H9 (cell line): ENCODE data around the gene USP12. TPM values are rescaled to one million over a fixed set of nuclear protein-coding genes. Genes with fewer than 3 reads are reported as not detected.

ENCODE experiments used
- DNase-seq: peaks from one replicate; pipeline ENCODE4 v3.0.0-alpha.2; 2017
- H2AFZ ChIP-seq: one replicate; pipeline ENCODE4 v1.6.1; 2013; ENCODE audit warnings: mild to moderate bottlenecking, low read length, control low read depth, moderate library complexity
- H2AK5ac ChIP-seq: 2 replicates; pipeline ENCODE4 v1.6.1; 2013; ENCODE audit warnings: low read length, control low read depth, mixed read lengths; ENCODE audit not compliant: insufficient read length
- H2BK120ac ChIP-seq: one replicate; pipeline ENCODE4 v1.6.1; 2013; ENCODE audit warnings: low read depth, mild to moderate bottlenecking, low read length, control low read depth, inconsistent platforms; ENCODE audit not compliant: poor library complexity, severe bottlenecking
- H2BK12ac ChIP-seq: 2 replicates; pipeline ENCODE4 v1.6.1; 2013; ENCODE audit warnings: low read length, control low read depth, mixed read lengths, low read depth; ENCODE audit not compliant: insufficient read length
- H2BK15ac ChIP-seq: 2 replicates; pipeline ENCODE4 v1.6.1; 2013; ENCODE audit warnings: low read depth, low read length, control low read depth
- H2BK20ac ChIP-seq: one replicate; pipeline ENCODE4 v1.6.1; 2013; ENCODE audit warnings: low read depth, mild to moderate bottlenecking, low read length, control low read depth, inconsistent platforms; ENCODE audit not compliant: poor library complexity, severe bottlenecking
- H2BK5ac ChIP-seq: 2 replicates; pipeline ENCODE4 v1.6.1; 2013; ENCODE audit warnings: low read length, control low read depth, mixed read lengths; ENCODE audit not compliant: insufficient read length
- H3K14ac ChIP-seq: 2 replicates; pipeline ENCODE4 v1.6.1; 2013; ENCODE audit warnings: low read length, control low read depth; ENCODE audit not compliant: insufficient read depth
- H3K18ac ChIP-seq: 2 replicates; pipeline ENCODE4 v1.6.1; 2013; ENCODE audit warnings: low read depth, mild to moderate bottlenecking, mixed read lengths, low read length, control low read depth; ENCODE audit not compliant: insufficient read length
- H3K23ac ChIP-seq: 2 replicates; pipeline ENCODE4 v1.6.1; 2013; ENCODE audit warnings: low read length, control low read depth, mixed read lengths, low read depth; ENCODE audit not compliant: insufficient read length
- H3K23me2 ChIP-seq: 2 replicates; pipeline ENCODE4 v1.6.1; 2013; ENCODE audit warnings: low read depth, mild to moderate bottlenecking, mixed read lengths, low read length, control low read depth; ENCODE audit not compliant: insufficient read length, poor library complexity, severe bottlenecking
- H3K27ac ChIP-seq: 2 replicates; pipeline ENCODE4 v1.5.1; 2013; ENCODE audit warnings: low read length, control low read depth, mixed read lengths, low read depth; ENCODE audit not compliant: insufficient read length
- H3K27me3 ChIP-seq: 2 replicates; pipeline ENCODE4 v1.6.1; 2013; ENCODE audit warnings: low read length, control low read depth, inconsistent platforms; ENCODE audit not compliant: insufficient read depth
- H3K4ac ChIP-seq: 2 replicates; pipeline ENCODE4 v1.6.1; 2013; ENCODE audit warnings: low read depth, mild to moderate bottlenecking, control low read depth, inconsistent platforms, low read length, moderate library complexity
- H3K4me1 ChIP-seq: 2 replicates; pipeline ENCODE4 v1.6.1; 2013; ENCODE audit warnings: low read length, control low read depth, inconsistent platforms; ENCODE audit not compliant: insufficient read depth
- H3K4me2 ChIP-seq: 2 replicates; pipeline ENCODE4 v1.6.1; 2013; ENCODE audit warnings: low read length, control low read depth, mixed read lengths; ENCODE audit not compliant: insufficient read length, insufficient read depth
- H3K56ac ChIP-seq: 2 replicates; pipeline ENCODE4 v1.6.1; 2013; ENCODE audit warnings: low read depth, mild to moderate bottlenecking, mixed read lengths, low read length, control low read depth; ENCODE audit not compliant: insufficient read length
- H3K79me1 ChIP-seq: 2 replicates; pipeline ENCODE4 v1.6.1; 2013; ENCODE audit warnings: low read depth, mild to moderate bottlenecking, moderate library complexity, low read length, control low read depth, inconsistent platforms; ENCODE audit not compliant: insufficient read depth, poor library complexity, severe bottlenecking
- H3K79me2 ChIP-seq: 2 replicates; pipeline ENCODE4 v1.6.1; 2013; ENCODE audit warnings: low read length, control low read depth, inconsistent platforms; ENCODE audit not compliant: insufficient read depth
- H3K9ac ChIP-seq: 2 replicates; pipeline ENCODE4 v1.6.1; 2013; ENCODE audit warnings: low read length, control low read depth, mixed read lengths; ENCODE audit not compliant: insufficient read length; ENCODE audit errors: extremely low read depth
- H3K9me3 ChIP-seq: one replicate; pipeline ENCODE4 v1.6.1; 2013; ENCODE audit warnings: low read depth, low read length, inconsistent platforms; ENCODE audit not compliant: control insufficient read depth
- H3T11ph ChIP-seq: one replicate; pipeline ENCODE4 v1.6.1; 2013; ENCODE audit warnings: mild to moderate bottlenecking, low read length, control low read depth, inconsistent platforms
- H4K20me1 ChIP-seq: one replicate; pipeline ENCODE4 v1.6.1; 2013; ENCODE audit not compliant: control insufficient read depth, insufficient read length, insufficient read depth
- H4K5ac ChIP-seq: 2 replicates; pipeline ENCODE4 v1.6.1; 2013; ENCODE audit warnings: low read depth, mild to moderate bottlenecking, mixed read lengths, low read length, control low read depth; ENCODE audit not compliant: insufficient read length
- H4K8ac ChIP-seq: replicated peaks from 2 replicates; pipeline ENCODE4 v1.6.1; 2013; ENCODE audit warnings: low read length, control low read depth, mixed read lengths, low read depth; ENCODE audit not compliant: insufficient read length
- H4K91ac ChIP-seq: 2 replicates; pipeline ENCODE4 v1.6.1; 2013; ENCODE audit warnings: low read depth, mild to moderate bottlenecking, moderate library complexity, mixed read lengths, low read length, control low read depth; ENCODE audit not compliant: insufficient read length
- H3K27ac Mint-ChIP-seq, 3 experiments: 2 replicates in 2 of 3; 3 replicates in 1 of 3; pipeline ENCODE4 v1.8.0; 2020 to 2021; ENCODE audit warnings: mixed read lengths in 3 of 3, mild to moderate bottlenecking in 1 of 3, moderate library complexity in 1 of 3
- H3K27me3 Mint-ChIP-seq: 2 replicates; pipeline ENCODE4 v1.8.0; 2021; ENCODE audit warnings: low read depth, mild to moderate bottlenecking, moderate library complexity, mixed read lengths
- H3K36me3 Mint-ChIP-seq, 3 experiments: 2 replicates in 2 of 3; 3 replicates in 1 of 3; pipeline ENCODE4 v1.8.0; 2020 to 2021; ENCODE audit warnings: low read depth in 3 of 3, mixed read lengths in 3 of 3; ENCODE audit not compliant: insufficient read depth in 1 of 3
- H3K4me1 Mint-ChIP-seq, 2 experiments: 2 replicates each; pipeline ENCODE4 v1.8.0; 2020; ENCODE audit warnings: mixed read lengths in 2 of 2
- H3K4me3 Mint-ChIP-seq, 2 experiments: 2 replicates in 1 of 2; 3 replicates in 1 of 2; pipeline ENCODE4 v1.8.0; 2020 to 2021; ENCODE audit warnings: mild to moderate bottlenecking in 2 of 2, mixed read lengths in 2 of 2, moderate library complexity in 1 of 2
- H3K9me3 Mint-ChIP-seq, 2 experiments: 2 replicates in 1 of 2; 3 replicates in 1 of 2; pipeline ENCODE4 v1.8.0; 2020; ENCODE audit warnings: mild to moderate bottlenecking in 2 of 2, mixed read lengths in 2 of 2, moderate library complexity in 1 of 2
- CTCF ChIP-seq: fragments of 200-600 bp; sonication (generic); conservative IDR thresholded peaks from 3 replicates; pipeline ENCODE4 v1.8.0; 2021; ENCODE audit warnings: antibody characterized with exemption, mild to moderate bottlenecking
- WGBS: extraction: QIAGEN DNeasy Blood & Tissue Kit; methylation state at CpG from one replicate; pipeline ENCODE4 v1.1.7; 2013; ENCODE audit warnings: missing lambda C conversion rate, low lambda C conversion rate, mixed read lengths; ENCODE audit not compliant: insufficient read length; ENCODE audit errors: extremely low coverage; 5-methylcytosine and 5-hydroxymethylcytosine counted together
- total RNA-seq: library from RNA; stranded (reverse); gene quantifications from 2 replicates; pipeline ENCODE4 v1.2.1, GENCODE V29; 2021

The USP12 gene
- total RNA-seq, 1 experiment from 2014 or later: 24.8 TPM

GRCh38 chr13:27055526-27055925, 116.1 kb downstream of the USP12 start:
- Histone ChIP-seq H2BK20ac (no peak overlapping the region), H3K4me1 (no peaks in the 10 kb centered on the region), H3K56ac (no peak overlapping the region), H2AK5ac (no peak overlapping the region), H4K91ac (no peak overlapping the region), H4K8ac (no peak overlapping the region), H3K79me1 (no peaks in the 10 kb centered on the region), H3K4me2 (no peak overlapping the region), H2BK12ac (no peak overlapping the region), H3K23me2 (no peaks in the 10 kb centered on the region), H3K79me2 (no peaks in the 10 kb centered on the region), H3K27me3 (no peaks in the 10 kb centered on the region), H2BK5ac (no peak overlapping the region), H3K9me3 (no peaks in the 10 kb centered on the region), H3K14ac (no peak overlapping the region), H3T11ph (no peak overlapping the region), H3K18ac (no peak overlapping the region), H2AFZ (no peak overlapping the region), H3K27ac (no peak overlapping the region), H2BK120ac (no peak overlapping the region), H4K5ac (no peak overlapping the region), H3K9ac (no peak overlapping the region), H3K4ac (no peak overlapping the region), H4K20me1 (no peaks in the 10 kb centered on the region), H3K23ac (no peak overlapping the region), H2BK15ac (no peak overlapping the region)
- no peak for TF ChIP-seq CTCF
- WGBS: no CpG with 5 or more reads among the region's 6 CpGs
- Mint-ChIP-seq H3K4me3 (no peak overlapping the region), H3K9me3 (no peaks in the 10 kb centered on the region; a peak in 2 of 5 replicates), H3K27ac (no peak overlapping the region; a peak in 1 of 7 replicates), H3K4me1 (peaks cover 6 to 10% of the 10 kb centered on the region in 2 experiments), H3K27me3 (no peaks in the 10 kb centered on the region), H3K36me3 (no peaks in the 10 kb centered on the region; a peak in 1 of 7 replicates)
- DNase-seq: no peak
